ENCODE data around the gene HIVEP3.

HIVEP3 gene

DNA sequence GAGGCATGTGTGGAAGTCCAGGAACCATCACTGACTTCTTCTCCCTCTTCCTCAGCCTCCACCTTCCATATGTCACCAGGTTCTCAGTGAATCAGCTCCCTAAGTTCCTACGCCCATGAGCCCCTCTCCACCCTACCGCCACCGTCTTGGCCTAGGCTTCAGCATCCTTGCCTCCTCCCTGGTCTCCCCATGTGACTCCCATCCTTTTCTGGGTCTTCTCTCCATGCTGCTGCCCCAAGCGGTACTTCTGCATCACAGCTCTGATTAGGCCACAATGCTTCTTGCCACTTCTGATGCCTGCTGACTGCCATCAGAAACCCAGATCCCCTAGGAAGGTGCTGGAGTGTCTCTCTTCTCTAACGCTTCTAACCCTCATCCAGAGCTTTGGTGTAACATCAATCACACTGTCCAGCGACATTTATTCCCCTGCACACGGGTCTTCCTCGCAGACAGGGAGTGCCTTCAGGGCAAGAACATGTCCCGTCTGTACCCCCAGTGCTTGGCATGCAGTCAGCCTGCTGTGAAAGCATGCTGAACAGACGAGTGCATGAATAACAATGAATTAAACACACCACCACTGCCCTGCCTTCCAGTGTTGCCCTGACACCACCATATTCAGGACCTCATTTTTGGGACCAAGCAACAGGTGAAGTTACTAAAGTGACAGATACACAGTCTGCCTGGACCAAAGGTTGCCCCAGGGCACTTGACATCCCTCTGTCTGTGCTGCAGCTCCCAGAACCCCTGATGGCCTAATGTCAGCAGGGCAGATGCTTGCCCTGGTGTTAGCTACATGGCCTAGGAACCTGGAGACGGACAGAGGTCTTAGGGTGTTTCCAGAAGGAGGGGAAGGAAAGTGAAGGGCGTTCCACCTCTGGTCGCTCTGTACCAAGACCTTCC, 275.6 kb downstream of the HIVEP3 start:
- DNase-seq: no peak

DNA sequence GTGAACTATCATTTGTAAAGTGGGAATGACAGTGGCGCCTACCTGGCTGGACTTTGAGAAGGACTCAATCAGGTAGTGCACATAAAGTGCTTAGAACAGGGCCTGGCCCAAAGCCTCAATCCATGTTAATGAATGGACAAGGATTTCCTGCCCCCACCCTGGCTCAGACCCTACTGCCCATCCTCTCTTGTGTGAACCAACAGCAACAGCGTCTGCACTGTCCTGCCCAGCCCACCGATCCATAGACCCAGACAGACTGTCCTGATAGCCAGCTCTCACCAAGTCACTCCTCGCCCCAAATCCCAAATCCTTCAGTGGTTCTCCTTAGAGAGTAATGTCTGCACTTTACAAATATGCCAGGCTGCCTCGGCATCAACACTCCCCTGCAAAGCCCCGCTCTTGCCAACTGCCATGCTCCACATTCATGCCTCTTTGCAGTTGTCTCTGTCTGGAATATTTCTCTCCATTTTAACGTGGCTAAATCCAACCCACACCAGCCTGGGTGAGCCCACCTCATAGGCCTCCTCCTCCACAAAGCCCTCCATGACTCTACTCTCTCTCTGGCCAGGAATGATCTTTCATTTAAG, 276.7 kb downstream of the HIVEP3 start:
- DNase-seq: no peak

DNA sequence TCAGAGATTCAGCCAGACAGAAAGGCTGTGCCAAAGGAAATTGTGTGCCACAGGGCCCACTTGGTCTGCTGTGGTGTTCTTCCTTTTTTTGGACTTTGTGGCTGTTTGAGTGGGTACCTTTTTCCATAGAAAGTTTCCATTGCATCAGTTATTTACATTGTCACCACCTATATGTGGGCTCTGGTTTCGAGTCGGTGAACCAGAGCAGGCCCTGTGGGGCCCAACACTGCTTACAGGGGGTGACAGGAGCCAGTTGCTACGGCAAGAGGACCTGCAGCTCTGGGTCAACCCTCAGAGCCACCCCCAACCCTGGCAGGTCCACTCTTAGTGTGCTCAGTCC, 277.3 kb downstream of the HIVEP3 start:
- no peak for DNase-seq

DNA sequence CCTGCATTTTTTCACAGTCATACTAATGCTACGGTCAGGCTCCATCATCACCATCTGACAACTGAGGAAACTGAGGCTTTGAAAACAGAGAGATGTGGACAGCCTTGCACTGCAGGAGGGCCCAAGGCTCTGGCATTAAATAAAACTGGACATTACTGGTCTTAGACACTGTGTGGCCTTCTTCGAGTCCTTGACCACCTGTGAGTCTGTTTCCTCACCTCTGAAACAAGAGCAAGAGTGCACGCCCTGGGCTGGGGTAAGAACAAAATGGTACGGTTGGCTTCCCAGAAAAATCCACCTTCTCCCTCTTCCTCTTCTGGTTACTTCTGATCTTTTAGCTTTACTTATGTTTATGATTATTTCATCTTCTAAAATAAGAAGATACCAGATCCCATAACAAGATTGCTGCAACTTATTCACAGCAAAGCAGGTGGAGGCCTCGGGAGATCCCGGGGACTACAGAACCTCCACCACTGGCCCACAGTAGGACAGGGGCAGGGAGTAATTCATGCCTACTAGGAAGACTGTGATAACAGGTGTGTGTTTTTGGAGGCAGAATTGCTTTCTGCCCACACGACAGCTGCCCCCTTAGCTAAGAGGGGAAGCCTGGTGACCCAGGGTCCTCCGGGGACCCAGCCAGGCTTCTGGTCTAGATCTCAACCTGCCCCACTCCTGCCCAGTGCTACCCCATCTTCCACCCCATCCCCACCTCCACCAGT, 277.8 kb downstream of the HIVEP3 start:
- no peak for DNase-seq

DNA sequence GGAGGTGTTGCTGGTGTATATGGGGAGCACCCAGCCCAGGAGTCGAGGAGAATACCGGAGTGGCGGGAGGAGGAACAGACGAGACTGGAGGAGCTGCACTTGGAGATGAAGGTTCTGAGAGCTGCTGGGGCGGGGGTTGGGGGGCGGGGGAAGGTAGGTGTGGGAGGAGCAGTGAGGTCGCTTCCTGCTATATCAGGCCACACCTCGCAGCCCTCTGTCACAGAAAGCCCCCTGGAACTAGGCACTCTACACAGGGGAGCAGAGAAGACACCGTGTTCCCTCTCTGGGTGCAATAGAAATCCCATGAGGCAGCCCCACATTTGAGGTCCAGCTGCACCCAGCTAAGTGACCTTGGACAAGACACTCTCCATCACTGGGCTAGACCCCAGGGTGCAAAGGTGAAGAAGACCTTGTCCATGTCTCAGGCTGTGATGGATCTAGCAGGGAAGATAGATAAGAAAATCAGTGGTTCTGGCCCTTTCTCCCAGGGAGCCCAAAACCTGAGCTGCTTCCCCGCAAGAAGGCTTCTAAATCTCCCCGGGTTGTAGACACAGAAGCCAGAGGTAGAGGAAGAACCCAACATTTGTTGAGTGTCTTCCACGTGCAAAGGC, 278.5 kb downstream of the HIVEP3 start:
- DNase-seq: no peak

DNA sequence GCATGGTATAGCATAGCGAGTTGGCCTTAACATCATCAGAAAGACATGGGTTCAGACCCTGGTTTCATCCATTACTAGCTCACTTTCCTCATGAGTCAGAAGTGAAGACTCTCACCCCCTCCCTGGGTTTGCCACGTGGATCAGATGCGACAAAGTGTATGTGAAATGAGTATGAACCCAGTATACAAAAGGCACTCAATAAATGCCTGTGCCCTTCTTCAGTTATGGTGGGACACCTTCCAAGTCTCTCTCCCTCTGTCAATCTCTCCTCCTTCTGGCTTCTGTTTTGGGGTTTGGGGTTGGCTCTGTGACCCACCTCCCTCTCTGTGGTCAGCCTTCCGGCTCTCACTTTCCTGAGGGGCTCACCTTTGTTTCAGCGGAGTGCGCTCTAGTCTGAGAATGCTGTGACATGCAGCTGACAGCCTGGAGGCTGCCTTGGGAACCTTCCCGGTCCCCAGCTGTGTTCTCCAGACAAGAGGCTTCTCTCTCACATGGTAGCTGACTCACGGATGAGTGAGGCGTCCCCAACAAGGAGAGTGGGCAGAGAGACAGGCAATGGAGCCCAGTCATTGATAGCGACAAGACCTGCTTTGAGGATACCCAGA, 279.3 kb downstream of the HIVEP3 start:
- no peak for DNase-seq

DNA sequence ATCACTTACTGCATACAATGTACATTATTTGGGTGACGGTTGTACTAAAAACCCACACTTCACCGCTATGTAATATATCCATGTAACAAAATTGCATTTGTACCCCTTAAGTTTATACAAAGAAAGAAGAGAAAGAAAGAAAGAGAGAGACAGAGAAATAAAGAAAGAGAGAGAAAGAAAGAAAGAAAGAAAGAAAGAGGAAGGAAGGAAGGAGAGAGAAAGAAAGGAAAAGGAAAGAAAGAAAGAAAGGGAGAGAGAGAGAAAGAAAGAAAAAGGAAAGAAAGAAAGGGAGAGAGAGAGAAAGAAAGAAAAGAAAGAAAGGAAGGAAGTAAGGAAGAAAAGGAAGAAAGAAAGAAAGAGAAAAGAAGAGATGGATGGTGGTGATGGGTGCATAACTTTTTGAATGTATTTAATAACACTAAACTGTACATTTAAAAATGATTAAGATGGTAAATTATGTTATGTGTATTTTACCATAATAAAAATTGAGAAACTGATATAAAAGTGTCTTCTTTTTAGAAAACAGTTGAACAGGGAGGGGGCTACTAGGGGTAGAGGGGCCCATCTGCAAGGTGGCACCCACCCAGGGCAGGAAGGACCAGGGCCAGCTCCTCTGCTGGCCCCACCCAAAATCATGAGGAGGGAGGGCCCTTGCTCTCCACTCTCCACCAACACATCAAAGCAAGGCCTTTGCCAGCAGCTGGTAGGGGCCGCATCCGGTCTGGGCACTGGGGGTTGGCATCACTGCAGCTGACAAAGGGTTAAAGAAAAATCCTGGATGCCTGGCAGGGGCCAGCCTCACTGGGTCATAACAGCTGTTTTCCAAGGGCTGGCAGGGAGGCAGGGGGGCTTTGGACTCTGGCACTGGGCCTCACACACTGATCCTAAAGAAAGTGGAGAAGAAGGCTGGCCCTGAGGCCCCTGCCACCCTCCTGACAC, 280.4 kb downstream of the HIVEP3 start:
- DNase-seq: no peak

DNA sequence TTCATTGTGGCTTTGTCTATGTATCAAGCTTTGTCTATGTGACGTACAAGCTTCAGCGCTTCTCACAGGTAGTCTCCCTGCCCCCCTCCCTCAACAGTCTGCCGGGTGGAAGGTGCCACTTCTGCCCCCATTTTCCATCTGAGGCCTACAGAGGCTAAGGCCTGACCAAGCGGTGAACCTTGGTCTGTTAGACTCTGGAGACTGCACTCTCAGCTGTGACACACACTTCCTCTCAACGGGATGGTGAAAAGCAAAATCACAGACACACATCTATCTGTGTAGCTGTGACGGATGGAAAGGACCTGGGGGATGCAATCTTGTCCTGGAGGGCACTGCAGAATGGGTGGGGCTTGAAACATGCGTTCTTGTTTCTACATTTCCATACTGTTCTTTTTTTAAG, 281.4 kb downstream of the HIVEP3 start:
- DNase-seq: no peak

DNA sequence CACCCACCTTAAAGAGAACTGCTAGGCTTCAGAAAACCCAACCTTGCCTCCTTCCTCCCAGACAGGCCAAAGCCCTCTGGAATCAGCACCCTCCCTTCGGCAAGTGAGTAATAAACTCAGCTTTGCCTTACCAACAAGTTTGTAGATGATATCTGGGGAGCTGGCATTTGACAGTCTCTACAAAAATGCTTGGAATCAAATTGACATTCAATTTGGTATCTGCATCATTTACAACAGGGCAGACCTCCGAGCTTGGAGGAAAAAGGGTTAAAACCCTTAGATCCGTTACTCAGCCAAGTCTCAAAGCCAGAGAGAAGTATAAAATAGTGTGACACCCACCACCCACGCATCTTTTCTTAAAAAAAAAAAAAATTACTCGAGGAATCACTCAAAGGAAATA, 285.0 kb downstream of the HIVEP3 start:
- peak; percentile 62 for DNase-seq

DNA sequence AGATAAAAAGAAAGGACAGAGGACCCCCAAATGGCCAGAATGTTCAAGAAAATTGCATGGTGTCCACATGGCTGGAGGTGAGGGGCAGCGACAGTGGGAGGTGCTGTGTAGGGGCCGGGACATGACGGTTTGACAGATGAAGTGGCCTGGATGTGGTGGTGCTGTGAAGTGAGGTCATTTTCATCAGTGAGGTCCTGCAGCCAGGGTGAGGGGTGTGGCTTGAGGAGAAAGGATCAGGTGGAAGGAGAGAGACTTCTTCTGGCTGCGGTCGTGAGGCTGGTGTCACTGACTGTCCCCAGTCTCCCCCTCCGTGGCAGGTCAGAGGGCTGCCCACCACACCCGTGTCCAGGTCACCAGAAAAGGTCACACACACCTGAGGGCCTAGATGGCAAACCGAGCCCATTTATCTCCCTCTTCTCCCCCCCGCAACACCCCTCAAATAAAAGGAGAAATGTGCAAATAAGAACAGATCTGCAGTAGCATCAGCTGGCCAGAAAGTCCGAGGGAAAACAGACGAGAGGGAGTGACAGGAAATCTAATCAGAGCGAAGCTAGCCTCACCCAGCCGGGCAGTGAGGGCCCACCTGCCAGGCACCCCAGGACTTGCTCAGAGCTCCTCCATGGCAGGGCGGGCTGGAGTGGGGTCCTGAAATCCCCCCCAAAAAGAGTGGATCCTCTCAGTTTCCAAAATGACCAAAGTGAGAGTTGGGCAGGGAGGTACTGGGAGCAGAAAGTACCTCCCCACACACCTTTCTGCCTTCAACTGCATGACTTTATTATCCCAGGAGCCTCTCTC, 285.7 kb downstream of the HIVEP3 start:
- DNase-seq: no peak

DNA sequence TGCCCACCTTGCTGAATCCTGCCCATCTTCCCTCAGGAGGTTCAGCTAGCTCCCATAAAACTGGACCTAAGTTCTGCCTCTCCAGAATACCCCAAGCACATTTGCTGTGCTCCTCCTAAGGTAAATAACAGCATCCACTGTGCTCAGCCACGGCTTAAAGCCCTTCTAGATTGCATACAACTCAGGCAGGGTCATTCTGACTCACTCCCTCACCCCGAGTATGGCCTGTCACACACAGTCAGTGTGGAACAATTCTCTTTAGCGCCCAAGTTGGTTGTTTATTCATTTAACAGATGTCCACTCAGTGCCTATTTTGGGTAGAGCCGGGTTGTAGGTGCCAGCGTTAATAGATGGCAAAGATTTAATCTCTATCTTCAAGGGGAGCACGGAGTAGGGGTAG, 286.8 kb downstream of the HIVEP3 start:
- DNase-seq: no peak

DNA sequence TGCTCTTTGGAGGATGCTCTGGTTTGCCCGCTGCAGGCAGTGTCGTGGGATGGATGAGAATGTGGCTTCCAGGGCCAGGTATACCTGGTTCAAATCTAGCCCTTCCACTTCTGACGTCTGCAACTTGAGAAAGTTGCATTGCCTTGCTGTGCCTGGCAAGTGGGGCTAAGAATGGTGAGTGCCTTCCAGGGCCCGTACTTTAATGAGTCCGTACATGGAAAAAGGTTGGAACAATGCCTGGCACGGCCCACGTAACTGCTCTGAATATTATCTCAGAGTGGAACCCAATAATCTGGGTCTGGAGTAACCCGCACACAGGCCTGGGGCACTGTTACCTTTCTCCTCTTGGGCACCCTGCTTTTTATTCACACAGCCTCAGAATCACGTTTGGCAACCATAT, 287.6 kb downstream of the HIVEP3 start:
- no peak for DNase-seq

DNA sequence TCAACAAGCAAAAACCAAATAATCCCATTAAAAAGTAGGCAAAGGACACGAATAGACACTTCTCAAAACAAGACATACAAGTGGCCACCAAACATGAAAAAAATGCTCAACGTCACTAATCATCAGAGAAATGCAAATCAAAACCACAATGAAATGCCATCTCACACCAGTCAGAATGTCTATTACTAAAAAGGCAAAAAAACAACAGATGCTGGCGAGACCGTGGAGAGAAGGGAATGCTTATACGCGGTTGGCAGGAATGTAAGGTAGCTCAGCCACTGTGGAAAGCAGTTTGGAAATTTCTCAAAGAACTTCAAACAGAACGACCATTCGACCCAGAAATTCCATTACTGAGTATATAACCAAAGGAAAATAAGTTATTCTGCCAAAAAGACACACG, 289.2 kb downstream of the HIVEP3 start:
- DNase-seq: no peak

DNA sequence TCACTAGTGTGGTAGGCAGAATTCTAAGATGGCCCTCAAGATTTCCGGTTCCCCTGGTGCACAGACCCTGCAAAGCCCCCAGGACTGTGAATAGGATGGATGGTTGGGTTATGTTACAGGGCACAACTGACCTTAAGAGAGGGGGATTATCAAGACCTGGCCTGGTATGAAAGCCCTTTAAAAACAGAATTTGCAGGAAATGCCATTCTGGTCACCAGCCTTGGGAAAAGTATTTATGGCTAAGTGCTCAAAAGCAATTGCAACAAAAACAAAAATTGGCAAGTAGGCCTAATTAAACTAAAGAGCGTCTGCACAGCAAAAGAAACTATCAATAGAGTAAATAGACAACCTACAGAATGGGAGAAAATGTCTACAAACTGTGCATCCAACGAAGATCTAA, 289.6 kb downstream of the HIVEP3 start:
- DNase-seq: no peak

DNA sequence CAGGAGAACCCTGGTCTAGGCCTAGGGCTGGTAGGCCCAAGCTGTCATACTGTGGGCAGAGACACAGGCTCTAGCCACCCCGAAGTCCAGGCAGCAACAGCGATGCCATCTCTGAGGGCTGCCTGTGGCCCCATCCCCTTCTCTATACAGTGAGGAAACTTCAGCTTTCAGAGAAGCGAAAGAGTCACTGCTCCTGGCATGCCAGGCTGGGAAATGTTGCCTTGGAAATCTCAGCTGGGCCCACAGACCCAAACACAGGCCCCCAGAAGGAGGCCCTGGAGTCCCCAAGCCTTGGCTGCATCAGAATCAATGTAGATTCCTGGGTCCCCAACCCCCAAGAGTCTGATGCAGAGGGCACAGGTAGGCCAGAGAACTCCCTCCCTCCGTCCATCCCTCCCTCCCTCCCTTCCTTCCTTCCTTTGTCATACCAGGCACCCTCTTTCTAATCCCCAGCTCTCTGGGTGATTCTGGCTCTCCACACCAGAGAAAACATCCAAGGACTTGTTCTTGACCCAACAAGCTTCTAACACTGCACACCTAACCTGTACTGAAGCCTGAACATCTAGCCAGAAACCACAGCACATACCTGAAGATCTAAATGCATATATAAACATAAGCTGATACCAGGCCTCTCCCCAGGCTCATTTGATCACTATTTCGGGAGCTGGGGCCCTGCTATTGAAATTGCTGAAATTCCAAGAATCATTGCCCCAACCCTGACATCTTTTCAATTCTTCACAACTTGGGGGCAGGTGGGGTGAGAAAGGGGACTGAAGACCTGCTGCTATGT, 291.0 kb downstream of the HIVEP3 start:
- no peak for DNase-seq

DNA sequence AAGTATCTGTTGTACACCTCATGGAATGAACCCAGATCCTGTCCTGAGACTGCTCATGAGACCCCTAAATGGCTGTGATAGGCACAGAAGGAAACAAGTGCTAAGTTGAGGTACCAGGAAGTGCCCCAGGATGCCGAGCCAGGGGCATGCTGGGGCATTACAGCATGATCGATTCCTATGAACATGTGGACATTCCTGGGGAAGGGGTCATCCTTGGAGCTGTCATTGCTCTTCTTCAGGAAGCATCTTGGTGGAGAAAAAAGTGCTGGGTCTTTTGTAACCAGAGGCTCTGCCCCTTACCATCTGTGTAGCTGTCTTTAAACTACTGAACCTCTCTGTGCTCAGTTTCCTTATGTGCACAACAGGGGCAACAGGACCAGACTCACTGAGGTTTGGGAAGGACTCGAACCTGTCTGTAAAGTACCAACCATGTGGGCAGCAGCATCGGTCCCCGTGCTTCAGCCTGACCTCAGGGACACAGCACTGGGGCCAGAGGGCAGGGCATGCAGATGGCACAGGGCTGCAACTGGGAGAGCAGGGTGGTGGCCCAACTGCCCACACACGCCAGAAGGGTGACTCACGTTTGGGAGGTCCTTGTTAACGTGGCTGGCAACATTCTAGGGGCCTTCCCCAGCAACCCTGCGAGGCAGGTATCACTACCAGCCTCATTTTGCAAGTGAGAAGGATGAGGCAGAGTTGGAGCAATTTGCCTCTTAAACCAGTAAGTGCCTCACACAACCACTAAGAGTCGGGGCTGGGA, 291.9 kb downstream of the HIVEP3 start:
- no peak for DNase-seq

DNA sequence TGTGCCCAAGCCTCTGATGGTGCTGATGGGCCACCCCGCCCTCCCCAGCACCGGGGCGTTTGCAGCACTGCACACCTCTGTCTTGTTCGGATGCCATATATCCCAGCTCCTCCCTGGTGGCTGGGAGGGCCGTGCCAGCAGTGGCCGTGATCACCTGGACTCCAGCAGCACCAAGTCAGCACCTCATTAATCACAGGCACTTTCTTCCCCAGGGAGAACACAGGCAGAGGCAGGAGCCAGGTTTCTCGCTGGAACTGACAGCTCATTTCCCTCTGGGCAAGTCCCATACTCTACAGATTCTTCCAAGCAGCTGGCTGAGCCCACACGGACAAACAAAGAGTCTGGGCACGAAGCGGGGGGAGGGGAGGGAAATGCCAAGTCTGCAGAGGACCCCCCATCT, 292.6 kb downstream of the HIVEP3 start:
- DNase-seq: no peak

DNA sequence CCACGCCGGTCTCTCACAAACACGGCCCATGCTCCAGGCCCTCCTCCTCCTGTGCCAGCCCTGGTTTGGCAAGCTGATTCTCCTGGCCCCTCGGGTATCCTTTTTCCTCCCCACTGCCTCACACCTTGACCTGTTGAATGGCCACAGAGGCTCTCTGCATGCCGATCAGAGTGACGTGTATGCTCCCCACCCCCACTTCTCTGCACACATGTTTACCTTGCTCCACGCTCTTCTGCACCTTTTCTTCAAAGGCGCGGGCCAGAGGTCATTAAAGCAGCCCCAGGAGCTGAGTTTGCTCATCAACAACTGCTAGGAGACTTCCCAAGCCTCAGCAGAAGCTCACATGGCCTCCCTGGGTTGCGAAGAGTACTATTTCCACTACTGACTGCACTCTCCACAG, 295.0 kb downstream of the HIVEP3 start:
- DNase-seq: no peak

DNA sequence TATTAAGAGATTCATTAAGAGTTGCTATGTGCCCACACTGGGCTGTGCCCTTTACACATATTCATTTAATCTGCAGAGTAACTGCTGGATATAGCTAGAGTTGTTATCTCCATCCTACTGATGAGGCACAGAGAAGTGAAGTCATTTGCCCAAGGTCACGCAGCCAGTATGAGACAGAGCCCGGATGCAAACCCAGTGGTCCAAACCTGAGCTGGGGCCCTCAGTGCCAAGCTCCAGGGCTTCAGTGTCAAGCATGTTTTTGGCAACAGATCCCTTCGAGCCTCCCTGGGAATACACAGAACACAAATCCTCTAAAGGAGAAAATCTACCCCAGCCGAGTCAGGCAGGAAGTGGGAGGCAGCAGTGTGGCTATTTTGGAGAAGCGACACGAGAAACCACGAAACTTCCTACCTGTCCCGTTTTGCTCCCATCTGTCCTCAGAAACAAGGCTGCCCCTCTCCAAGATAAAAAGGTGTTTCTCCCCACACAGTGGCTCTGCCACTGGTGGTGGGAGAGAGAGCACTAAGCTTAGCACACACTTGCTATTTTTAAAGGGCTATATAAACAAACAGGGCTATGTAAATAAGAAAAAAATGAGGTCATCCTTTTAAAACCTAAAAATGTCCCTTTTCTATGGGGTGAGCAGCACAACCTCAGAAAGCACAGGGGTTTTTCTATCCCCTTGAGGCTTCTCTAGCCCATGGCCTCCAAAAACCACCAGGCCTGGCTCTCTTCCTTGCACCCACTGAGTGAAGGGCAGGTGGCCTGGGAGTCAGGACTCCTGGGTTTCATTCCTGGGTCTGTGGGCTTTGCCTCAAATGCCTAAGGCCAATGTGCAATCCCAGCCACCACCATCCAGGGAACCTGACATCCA, 295.6 kb downstream of the HIVEP3 start:
- DNase-seq: no peak
